Mucosa of rectum (tissue), 2 donors: ENCODE data around the gene TDRD12.
"Not testable (repeated sequence)": the region's sequence is repeated elsewhere in the genome, so short reads cannot be mapped to it uniquely, and the experiment has no call there.

Experiments
- H3K27ac ChIP-seq, 2 donors: one replicate each; pipeline ENCODE4 v1.7.0; 2013; ENCODE audit warnings: inconsistent platforms in 2 of 2, low read depth in 2 of 2, low read length in 2 of 2
- H3K27me3 ChIP-seq, 2 donors: one replicate each; pipeline ENCODE4 v1.7.0; 2013; ENCODE audit warnings: low read length in 2 of 2; ENCODE audit not compliant: control insufficient read depth in 2 of 2, insufficient read depth in 2 of 2
- H3K36me3 ChIP-seq, 2 donors: one replicate each; pipeline ENCODE4 v1.7.0; 2013; ENCODE audit warnings: low read length in 2 of 2; ENCODE audit not compliant: control insufficient read depth in 2 of 2, insufficient read depth in 2 of 2
- H3K4me1 ChIP-seq, 2 donors: one replicate each; pipeline ENCODE4 v1.7.0; 2013; ENCODE audit warnings: low read length in 2 of 2, mild to moderate bottlenecking in 1 of 2; ENCODE audit not compliant: control insufficient read depth in 2 of 2, insufficient read depth in 2 of 2
- H3K4me3 ChIP-seq, 2 donors: one replicate each; pipeline ENCODE4 v1.7.0; 2013; ENCODE audit warnings: low read length in 2 of 2
- H3K9ac ChIP-seq, 2 donors: one replicate each; pipeline ENCODE4 v1.7.0; 2013; ENCODE audit warnings: low read length in 2 of 2, low read depth in 1 of 2, mild to moderate bottlenecking in 1 of 2
- H3K9me3 ChIP-seq, 2 donors: one replicate each; pipeline ENCODE4 v1.7.0; 2013; ENCODE audit warnings: low read length in 2 of 2; ENCODE audit not compliant: control insufficient read depth in 2 of 2
- donor health status: healthy.
- donor health status: Normal muscosa, but diverticular disease.

Gene TDRD12

DNA sequence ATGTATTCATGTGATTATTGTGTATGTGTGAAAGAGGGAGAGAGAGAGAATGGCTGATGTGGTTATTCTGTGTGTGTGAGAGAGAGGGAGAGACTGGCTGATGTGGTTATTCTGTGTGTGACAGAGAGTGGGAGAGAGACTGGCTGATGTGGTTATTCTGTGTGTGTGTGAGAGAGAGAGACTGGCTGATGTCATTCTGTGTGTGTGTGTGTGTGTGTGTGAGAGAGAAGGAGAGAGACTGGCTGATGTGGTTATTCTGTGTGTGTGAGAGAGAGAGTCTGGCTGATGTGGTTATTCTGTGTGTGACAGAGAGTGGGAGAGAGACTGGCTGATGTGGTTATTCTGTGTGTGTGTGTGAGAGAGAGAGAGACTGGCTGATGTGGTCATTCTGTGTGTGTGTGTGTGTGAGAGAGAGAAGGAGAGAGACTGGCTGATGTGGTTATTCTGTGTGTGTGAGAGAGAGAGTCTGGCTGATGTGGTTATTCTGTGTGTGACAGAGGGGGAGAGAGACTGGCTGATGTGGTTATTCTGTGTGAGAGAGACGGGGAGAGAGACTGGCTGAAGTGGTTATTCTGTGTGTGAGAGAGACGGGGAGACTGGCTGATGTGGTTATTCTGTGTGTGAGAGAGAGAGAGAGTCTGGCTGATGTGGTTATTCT is 26.2 kb downstream of the TDRD12 start:
- H3K4me3 ChIP-seq, H3K27me3 ChIP-seq, H3K27ac ChIP-seq, H3K4me1 ChIP-seq, H3K36me3 ChIP-seq, H3K9ac ChIP-seq, H3K9me3 ChIP-seq: not testable (repeated sequence)

DNA sequence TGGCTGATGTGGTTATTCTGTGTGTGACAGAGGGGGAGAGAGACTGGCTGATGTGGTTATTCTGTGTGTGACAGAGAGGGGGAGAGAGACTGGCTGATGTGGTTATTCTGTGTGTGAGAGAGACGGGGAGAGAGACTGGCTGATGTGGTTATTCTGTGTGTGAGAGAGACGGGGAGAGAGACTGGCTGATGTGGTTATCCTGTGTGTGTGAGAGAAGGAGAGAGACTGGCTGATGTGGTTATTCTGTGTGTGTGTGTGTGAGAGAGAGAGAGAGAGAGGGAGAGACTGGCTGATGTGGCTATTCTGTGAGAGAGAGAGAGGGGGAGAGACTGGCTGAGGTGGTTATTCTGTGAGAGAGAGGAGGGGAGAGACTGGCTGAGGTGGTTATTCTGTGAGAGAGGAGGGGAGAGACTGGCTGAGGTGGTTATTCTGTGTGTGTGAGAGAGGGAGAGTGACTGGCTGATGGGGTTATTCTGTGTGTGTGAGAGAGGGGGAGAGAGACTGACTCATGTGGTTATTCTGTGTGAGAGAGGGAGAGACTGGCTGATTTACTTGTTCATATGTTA is 27.1 kb downstream of the TDRD12 start:
- H3K36me3 ChIP-seq, H3K27me3 ChIP-seq, H3K4me1 ChIP-seq, H3K4me3 ChIP-seq, H3K27ac ChIP-seq, H3K9ac ChIP-seq, H3K9me3 ChIP-seq: not testable (repeated sequence)

GRCh38 chr19:32748497-32748896 is 28.9 kb downstream of the TDRD12 start:
- no peak overlapping the region for H3K4me3 ChIP-seq
- H3K27me3 ChIP-seq, result peaks cover 0 to 3% of the 10 kb centered on the region in 2 donors
- no peaks in the 10 kb centered on the region for H3K4me1 ChIP-seq
- no peaks in the 10 kb centered on the region for H3K9me3 ChIP-seq
- H3K36me3 ChIP-seq, result no peaks in the 10 kb centered on the region
- no peak overlapping the region for H3K27ac ChIP-seq
- no peak overlapping the region for H3K9ac ChIP-seq

GRCh38 chr19:32748948-32749347 is 29.4 kb downstream of the TDRD12 start:
- H3K9ac ChIP-seq, result no peak overlapping the region
- H3K36me3 ChIP-seq, result no peaks in the 10 kb centered on the region
- H3K27me3 ChIP-seq, result peaks cover 0 to 3% of the 10 kb centered on the region in 2 donors
- no peak overlapping the region for H3K27ac ChIP-seq
- no peaks in the 10 kb centered on the region for H3K4me1 ChIP-seq
- H3K4me3 ChIP-seq, result no peak overlapping the region
- H3K9me3 ChIP-seq, result no peaks in the 10 kb centered on the region

GRCh38 chr19:32749361-32749760 is 29.8 kb downstream of the TDRD12 start:
- H3K27ac ChIP-seq, result no peak overlapping the region
- H3K9me3 ChIP-seq, result no peaks in the 10 kb centered on the region
- H3K4me1 ChIP-seq, result no peaks in the 10 kb centered on the region
- H3K4me3 ChIP-seq, result no peak overlapping the region
- no peaks in the 10 kb centered on the region for H3K36me3 ChIP-seq
- no peak overlapping the region for H3K9ac ChIP-seq
- peaks cover 0 to 3% of the 10 kb centered on the region in 2 donors for H3K27me3 ChIP-seq

- Histone ChIP-seq H3K9ac (no peak overlapping the region), H3K9me3 (no peaks in the 10 kb centered on the region), H3K27me3 (peaks cover 0 to 3% of the 10 kb centered on the region in 2 donors), H3K36me3 (no peaks in the 10 kb centered on the region), H3K4me3 (no peak overlapping the region), H3K4me1 (no peaks in the 10 kb centered on the region), H3K27ac (no peak overlapping the region)
Measured at GRCh38 chr19:32750441-32751055, 31.0 kb downstream of the TDRD12 start.

DNA sequence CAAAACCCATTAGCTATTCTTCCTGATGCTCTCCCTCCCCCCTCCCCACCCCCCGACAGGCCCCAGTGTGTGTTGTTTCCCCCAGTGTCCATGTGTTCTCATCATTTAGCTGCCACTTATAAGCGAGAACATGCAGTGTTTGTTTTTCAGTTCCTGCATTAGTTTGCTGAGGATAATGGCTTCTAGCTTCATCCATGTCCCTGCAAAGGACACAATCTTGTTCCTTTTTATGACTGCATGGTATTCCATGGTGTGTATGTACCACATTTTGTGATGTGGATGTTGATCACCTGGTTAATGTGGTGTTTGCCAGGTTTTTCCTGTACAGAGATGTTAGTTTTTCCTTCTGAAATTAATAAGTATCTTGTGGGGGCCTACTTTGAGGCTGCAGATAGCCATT is 31.5 kb downstream of the TDRD12 start:
- Histone ChIP-seq H3K27me3 (peaks cover 0 to 3% of the 10 kb centered on the region in 2 donors), H3K4me1 (no peaks in the 10 kb centered on the region), H3K27ac (no peak overlapping the region), H3K9me3 (no peaks in the 10 kb centered on the region), H3K9ac (no peak overlapping the region), H3K4me3 (no peak overlapping the region), H3K36me3 (no peaks in the 10 kb centered on the region)

DNA sequence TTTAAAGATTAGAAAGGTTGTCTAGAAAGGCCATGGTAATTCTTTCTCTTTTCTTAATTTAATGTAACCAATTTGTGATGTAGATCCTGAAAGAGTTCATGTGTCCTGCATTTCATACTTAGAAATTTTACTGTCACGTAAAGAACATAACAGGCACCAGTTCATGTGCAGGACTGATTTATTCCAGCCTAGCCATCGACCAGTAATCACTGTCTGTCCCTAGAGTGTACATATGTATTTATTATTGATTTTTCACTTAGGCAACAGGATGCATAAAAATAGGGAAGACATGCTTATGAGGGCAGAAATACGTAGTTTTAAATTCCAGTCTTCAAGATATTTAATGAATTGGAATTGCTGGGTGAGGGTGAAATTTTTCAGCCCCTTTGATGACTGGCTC is 37.6 kb downstream of the TDRD12 start:
- Histone ChIP-seq H3K4me3 (no peak overlapping the region), H3K9me3 (no peaks in the 10 kb centered on the region), H3K27ac (no peak overlapping the region), H3K36me3 (no peaks in the 10 kb centered on the region), H3K27me3 (no peaks in the 10 kb centered on the region), H3K4me1 (no peaks in the 10 kb centered on the region), H3K9ac (no peak overlapping the region)

DNA sequence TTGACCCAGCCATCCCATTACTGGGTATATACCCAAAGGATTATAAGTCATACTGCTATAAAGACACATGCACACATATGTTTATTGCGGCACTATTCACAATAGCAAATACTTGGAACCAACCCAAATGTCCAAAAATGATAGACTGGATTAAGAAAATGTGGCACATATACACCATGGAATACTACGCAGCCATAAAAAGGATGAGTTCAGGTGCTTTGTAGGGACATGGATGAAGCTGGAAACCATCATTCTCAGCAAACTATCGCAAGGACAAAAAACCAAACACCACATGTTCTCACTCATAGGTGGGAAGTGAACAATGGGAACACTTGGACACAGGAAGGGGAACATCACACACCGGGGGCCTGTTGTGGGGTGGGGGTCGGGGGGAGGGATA is 45.8 kb downstream of the TDRD12 start:
- not testable (repeated sequence) for H3K4me3 ChIP-seq, H3K27me3 ChIP-seq, H3K4me1 ChIP-seq, H3K9me3 ChIP-seq, H3K9ac ChIP-seq, H3K27ac ChIP-seq, H3K36me3 ChIP-seq

DNA sequence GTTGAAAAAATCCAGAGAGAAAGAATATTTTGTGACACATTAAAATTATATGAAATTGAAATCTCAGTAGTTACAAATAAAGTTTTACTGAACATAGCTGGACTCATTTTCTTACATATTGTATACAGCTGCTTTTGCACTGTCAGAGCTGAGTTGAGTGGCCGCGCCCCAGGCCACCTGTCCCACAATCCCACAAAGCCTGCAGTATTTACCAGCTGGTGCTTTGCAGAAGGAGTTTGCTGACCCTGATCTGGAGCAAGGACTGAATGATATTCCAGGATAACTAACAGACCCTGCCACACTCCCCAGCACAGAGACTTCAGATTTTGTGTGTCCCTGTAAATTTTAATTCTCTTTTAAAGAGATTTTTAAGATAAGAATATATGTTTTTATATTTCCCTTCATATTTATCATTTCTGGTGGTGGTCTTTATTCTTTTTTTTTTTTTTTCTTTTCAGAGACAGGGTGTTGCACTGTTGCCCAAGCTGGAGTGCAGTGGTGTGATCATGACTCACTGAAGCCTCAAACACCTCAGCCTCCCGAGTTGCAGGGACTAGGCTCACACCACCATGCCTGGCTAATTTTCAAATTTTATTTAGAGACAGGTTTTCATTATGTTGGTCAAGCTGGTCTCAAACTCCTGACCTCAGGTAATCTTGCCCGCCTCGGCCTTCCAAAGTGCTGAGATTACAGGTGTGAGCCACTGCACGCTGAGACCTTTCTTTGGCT is 48.5 kb downstream of the TDRD12 start:
- no peaks in the 10 kb centered on the region for H3K36me3 ChIP-seq
- no peaks in the 10 kb centered on the region for H3K9me3 ChIP-seq
- H3K4me3 ChIP-seq, result no peak overlapping the region
- no peak overlapping the region for H3K27ac ChIP-seq
- no peaks in the 10 kb centered on the region for H3K27me3 ChIP-seq
- H3K9ac ChIP-seq, result no peak overlapping the region
- H3K4me1 ChIP-seq, result no peaks in the 10 kb centered on the region
